ENCODE results near the gene MAN2A1.

DNA sequence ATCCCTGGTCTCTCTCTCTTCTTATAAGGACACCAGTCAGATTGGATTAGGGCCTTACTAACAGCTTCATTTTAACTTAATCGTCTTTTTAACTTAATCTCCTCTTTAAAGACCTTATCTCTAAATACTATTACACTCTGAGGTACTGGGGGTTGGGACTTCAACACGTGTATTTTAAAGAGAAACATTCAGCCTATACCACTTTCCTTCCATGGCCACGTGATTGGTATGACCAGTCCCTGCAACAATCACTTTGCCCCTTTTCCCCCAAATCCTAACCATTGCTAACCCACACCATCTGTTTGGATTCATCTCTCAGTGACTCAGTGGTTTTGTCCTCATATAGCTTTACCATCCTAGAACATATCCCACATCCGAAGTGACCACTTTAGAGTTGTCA is 3.8 kb upstream of the MAN2A1 start:
- TF ChIP-seq CTCF (IDR thresholded peaks at IDR 0.05) (no peak), POLR2A (IDR thresholded peaks at IDR 0.05) (no peak)

Data from right lobe of liver (tissue), 4 donors.